Pancreas (tissue), 10 donors: ENCODE data around the gene MISP. TPM values are rescaled to one million over a fixed set of nuclear protein-coding genes. Genes with fewer than 3 reads are reported as not detected.

Source experiments
- ATAC-seq, 4 donors: fragments of 200-7000 bp; cut with Tn5 transposase; one replicate each; pipeline versions ENCODE4 v1.8.0 to v1.9.1; 2020; ENCODE audit warnings: mild to moderate bottlenecking in 4 of 4, moderate library complexity in 4 of 4
- DNase-seq, 6 donors: peaks; one replicate each; pipeline ENCODE4 v3.0.0-alpha.2; 2020
- FAIRE-seq: peaks from 2 replicates; lab custom pipeline; 2012; peaks lifted over from hg19 to GRCh38; lab: Jason Lieb, UNC
- H3K27ac ChIP-seq, 4 donors: fragments of 200-600 bp; sonication (generic); 1 replicate in 3 of 4; 2 replicates in 1 of 4; pipeline versions ENCODE4 v1.5.0 to v1.8.0; 2020
- H3K27me3 ChIP-seq, 4 donors: fragments of 200-600 bp; one replicate each; pipeline ENCODE4 v1.8.0; 2021
- H3K36me3 ChIP-seq, 3 donors: fragments of 200-600 bp; sonication (generic) in 1 of 3; one replicate each; pipeline versions ENCODE4 v1.5.0 to v1.8.0; 2020 to 2021
- H3K4me1 ChIP-seq, 3 donors: fragments of 200-600 bp; one replicate each; pipeline ENCODE4 v1.8.0; 2021
- H3K4me3 ChIP-seq, 4 donors: fragments of 200-600 bp; sonication (generic) in 2 of 4; one replicate each; pipeline versions ENCODE4 v1.5.0 to v1.8.0; 2020 to 2021
- H3K9me3 ChIP-seq, 4 donors: fragments of 200-600 bp; one replicate each; pipeline ENCODE4 v1.8.0; 2021
- CTCF ChIP-seq, 4 donors: fragments of 200-600 bp; sonication (generic) in 3 of 4; IDR thresholded peaks; one replicate each; pipeline versions ENCODE4 v1.5.0 to v1.8.0; 2021; ENCODE audit warnings: antibody characterized with exemption in 4 of 4
- WGBS, 2 donors: extraction: QIAGEN DNeasy Blood & Tissue Kit; methylation state at CpG; one replicate each; pipeline ENCODE4 v1.1.7; 2013; 5-methylcytosine and 5-hydroxymethylcytosine counted together
- intact Hi-C, 3 donors: fragments of 100-400 bp; cut with DNase I; formaldehyde crosslinking; loops; one replicate each; pipeline versions ENCODE4 v1.11.1 to v1.14.2; 2022
- polyA plus RNA-seq, 2 donors: library from polyadenylated mRNA; stranded (reverse); fragments of 200-250 nt; gene quantifications; one replicate each; pipeline ENCODE4 v1.2.3, GENCODE V29; 2013
- total RNA-seq, 6 donors: library from RNA; stranded (reverse); fragmentation: NEBNext Ultra II Directional in 4 of 6; extraction: Animal tissue kit (Norgen Biotek cat#: 25700) in 4 of 6; gene quantifications; one replicate each; pipeline versions ENCODE4 v1.2.1 to v1.2.4, GENCODE V29; 2021 to 2023
- donor health status: healthy with polysubstance abuse.
- donor health status: DM: no; HTN: no; CAD: no; lungs with moderate emphysema.
- donor health status: DM: no; HTN: no; CAD: no.
- donor health status: control.
- donor health status: control.
- donor health status: Bipolar disorder and iron deficiency.
- donor health status: DM: yes; HTN: yes; CAD: no.
- donor health status: DM: no; HTN: no; CAD: no.
- donor health status: DM: no; HTN: no; CAD: no.
- donor health status: DM: yes; HTN: yes; CAD: no.

MISP gene
- total and polyA plus RNA-seq, 8 donors: 0.63 to 7.5 (median 1.3) TPM

GRCh38 chr19:778910-779653, 28.2 kb downstream of the MISP start:
- H3K36me3 ChIP-seq: no peaks in the 10 kb centered on the region
- no peak for TF ChIP-seq CTCF (IDR thresholded peaks at IDR 0.05)
- no peaks in the 10 kb centered on the region for H3K27me3 ChIP-seq
- FAIRE-seq (no peak), DNase-seq (peak in 2 of 6 donors; percentile 30 to 50), ATAC-seq (peak in 3 of 4 donors; percentile 29 to 44 (median 34))
- peak overlapping the region in 3 of 4 donors; percentile 31 to 58 (median 41) for H3K27ac ChIP-seq
- H3K4me3 ChIP-seq: no peak overlapping the region
- no peaks in the 10 kb centered on the region for H3K9me3 ChIP-seq
- WGBS, 2 donors: 56 to 58% methylated on average over 36 of the region's 36 CpGs
- intact Hi-C loops: no loop called here
- H3K4me1 ChIP-seq: no peaks in the 10 kb centered on the region

GRCh38 chr19:780935-781334, 30.0 kb downstream of the MISP start:
- no peak for FAIRE-seq
- peak overlapping the region in 1 of 4 donors; percentile 77 for H3K27ac ChIP-seq
- intact Hi-C loops: no loop called here

GRCh38 chr19:781800-782184, 30.9 kb downstream of the MISP start:
- Histone ChIP-seq H3K36me3 (no peaks in the 10 kb centered on the region), H3K9me3 (no peaks in the 10 kb centered on the region), H3K27ac (peak overlapping the region; percentile 22 to 85 (median 66)), H3K4me1 (no peaks in the 10 kb centered on the region), H3K4me3 (peak overlapping the region in 2 of 4 donors; percentile 25 to 37), H3K27me3 (no peaks in the 10 kb centered on the region)
- no peak for DNase-seq
- no peak for ATAC-seq
- WGBS, 2 donors: 73% methylated on average over 18 to 19 of the region's 19 CpGs
- FAIRE-seq: no peak
- no peak for TF ChIP-seq CTCF (IDR thresholded peaks at IDR 0.05)
- intact Hi-C loops: no loop called here

More at GRCh38 chr19:780935-781334, 30.0 kb downstream of the MISP start:
- Histone ChIP-seq H3K27me3 (no peaks in the 10 kb centered on the region), H3K4me1 (no peaks in the 10 kb centered on the region), H3K9me3 (no peaks in the 10 kb centered on the region), H3K36me3 (no peaks in the 10 kb centered on the region), H3K4me3 (no peak overlapping the region)
- ATAC-seq (no peak), DNase-seq (peak in 1 of 6 donors; percentile 29)
- no peak for TF ChIP-seq CTCF (IDR thresholded peaks at IDR 0.05)
- 69 to 82% methylated on average over 15 of the region's 15 CpGs for WGBS, 2 donors

- peak overlapping the region; percentile 56 to 85 (median 67) for H3K27ac ChIP-seq
- intact Hi-C loops: no loop called here
- FAIRE-seq (no peak), ATAC-seq (peak; percentile 49 to 84 (median 78)), DNase-seq (peak in 3 of 6 donors; percentile 57 to 72 (median 58))
- 20% methylated on average over 29 of the region's 29 CpGs for WGBS, 2 donors
- no peak for TF ChIP-seq CTCF (IDR thresholded peaks at IDR 0.05)
- peak overlapping the region in 2 of 4 donors; percentile 25 to 37 for H3K4me3 ChIP-seq
- H3K27me3 ChIP-seq: no peaks in the 10 kb centered on the region
- H3K4me1 ChIP-seq: no peaks in the 10 kb centered on the region
- H3K9me3 ChIP-seq: no peaks in the 10 kb centered on the region
- no peaks in the 10 kb centered on the region for H3K36me3 ChIP-seq
Measured at GRCh38 chr19:782185-782877, 31.4 kb downstream of the MISP start.
